Natural killer cell treated with Interleukin-12 subunit alpha and Interleukin-12 subunit beta and Interleukin-15 and Interleukin-18, amount 100 ng/mL, for 72 hours (primary cell): ENCODE data around the gene CYTH2. TPM values are rescaled to one million over a fixed set of nuclear protein-coding genes. Genes with fewer than 3 reads are reported as not detected.
A peak's percentile ranks its signal among the peaks of the same experiment; 100 is the strongest.

Source experiments
- ATAC-seq, 2 donors: fragments of 150-1000 bp; cut with Tn5 transposase in 1 of 2; sonication (Bioruptor Pico), chemical (Tn5 transposase) in 1 of 2; 2 replicates each; pipeline ENCODE4 v1.10.0; 2021
- DNase-seq: peaks from one replicate; pipeline ENCODE4 v3.0.0; 2022; ENCODE audit warnings: low spot score
- H3K27ac Mint-ChIP-seq, 2 donors: 1 replicate in 1 of 2; 2 replicates in 1 of 2; pipeline ENCODE4 v1.8.0; 2022; ENCODE audit warnings: mixed read lengths in 2 of 2, mild to moderate bottlenecking in 1 of 2, moderate library complexity in 1 of 2
- H3K27me3 Mint-ChIP-seq, 2 donors: 1 replicate in 1 of 2; 2 replicates in 1 of 2; pipeline ENCODE4 v1.8.0; 2022; ENCODE audit warnings: mixed read lengths in 2 of 2
- H3K36me3 Mint-ChIP-seq: one replicate; pipeline ENCODE4 v1.8.0; 2022; ENCODE audit warnings: mixed read lengths
- H3K4me1 Mint-ChIP-seq, 2 donors: 1 replicate in 1 of 2; 2 replicates in 1 of 2; pipeline ENCODE4 v1.8.0; 2022; ENCODE audit warnings: low read depth in 2 of 2, mixed read lengths in 2 of 2, mild to moderate bottlenecking in 1 of 2
- H3K4me3 Mint-ChIP-seq: one replicate; pipeline ENCODE4 v1.8.0; 2022; ENCODE audit warnings: mixed read lengths
- H3K9me3 Mint-ChIP-seq: 2 replicates; pipeline ENCODE4 v1.8.0; 2022; ENCODE audit warnings: mixed read lengths
- total RNA-seq, 2 donors: library from RNA; stranded (reverse); gene quantifications; one replicate each; pipeline ENCODE4 v1.2.3, GENCODE V29; 2022

Gene CYTH2
- total RNA-seq, 2 donors from 2014 or later: 66.4 to 66.9 TPM

- no peak overlapping the region for H3K27ac Mint-ChIP-seq
- no peak overlapping the region for H3K4me3 Mint-ChIP-seq
- H3K27me3 Mint-ChIP-seq: peaks cover 7 to 16% of the 10 kb centered on the region in 2 donors
- ATAC-seq: no peak
- no peaks in the 10 kb centered on the region for H3K36me3 Mint-ChIP-seq
- no peak for DNase-seq
- H3K4me1 Mint-ChIP-seq: peaks cover 11 to 27% of the 10 kb centered on the region in 2 donors
- H3K9me3 Mint-ChIP-seq: no peaks in the 10 kb centered on the region
Observed at GRCh38 chr19:48498595-48499311, 29.6 kb downstream of the CYTH2 start.

GRCh38 chr19:48499316-48500090 lies 30.3 kb downstream of the CYTH2 start:
- H3K4me1 Mint-ChIP-seq: peaks cover 11 to 23% of the 10 kb centered on the region in 2 donors
- no peak overlapping the region for H3K27ac Mint-ChIP-seq
- H3K36me3 Mint-ChIP-seq: no peaks in the 10 kb centered on the region
- no peak for ATAC-seq
- no peak overlapping the region for H3K4me3 Mint-ChIP-seq
- no peaks in the 10 kb centered on the region for H3K9me3 Mint-ChIP-seq
- no peak for DNase-seq
- peaks cover 7 to 17% of the 10 kb centered on the region in 2 donors for H3K27me3 Mint-ChIP-seq

GRCh38 chr19:48500830-48501493 lies 31.8 kb downstream of the CYTH2 start:
- Mint-ChIP-seq H3K36me3 (no peaks in the 10 kb centered on the region), H3K9me3 (no peaks in the 10 kb centered on the region), H3K4me3 (peak overlapping the region; percentile 54), H3K27me3 (peaks cover 7 to 8% of the 10 kb centered on the region in 2 donors), H3K4me1 (peaks cover 6 to 17% of the 10 kb centered on the region in 2 donors), H3K27ac (peak overlapping the region in 1 of 2 donors; percentile 49)
- ATAC-seq (peak in 1 of 2 donors; percentile 1), DNase-seq (no peak)

- DNase-seq (no peak), ATAC-seq (peak; percentile 70 to 72)
- Mint-ChIP-seq H3K9me3 (no peaks in the 10 kb centered on the region), H3K4me3 (peak overlapping the region; percentile 54), H3K27ac (peak overlapping the region in 1 of 2 donors; percentile 49), H3K4me1 (peaks cover 6 to 17% of the 10 kb centered on the region in 2 donors), H3K27me3 (peaks cover 7 to 8% of the 10 kb centered on the region in 2 donors), H3K36me3 (no peaks in the 10 kb centered on the region)
Observed at GRCh38 chr19:48501494-48502349, 32.6 kb downstream of the CYTH2 start.

- Mint-ChIP-seq H3K27me3 (peaks cover 7 to 8% of the 10 kb centered on the region in 2 donors), H3K27ac (no peak overlapping the region), H3K4me1 (peaks cover 6 to 13% of the 10 kb centered on the region in 2 donors), H3K9me3 (no peaks in the 10 kb centered on the region), H3K4me3 (no peak overlapping the region), H3K36me3 (no peaks in the 10 kb centered on the region)
- ATAC-seq (no peak), DNase-seq (peak; percentile 60)
Observed at GRCh38 chr19:48502350-48503018, 33.3 kb downstream of the CYTH2 start.

- H3K4me3 Mint-ChIP-seq: no peak overlapping the region
- peaks cover 6 to 15% of the 10 kb centered on the region in 2 donors for H3K4me1 Mint-ChIP-seq
- H3K36me3 Mint-ChIP-seq: no peaks in the 10 kb centered on the region
- H3K9me3 Mint-ChIP-seq: no peaks in the 10 kb centered on the region
- no peak overlapping the region for H3K27ac Mint-ChIP-seq
- H3K27me3 Mint-ChIP-seq: peaks cover 0 to 2% of the 10 kb centered on the region in 2 donors
- peak; percentile 47 for DNase-seq
- ATAC-seq: no peak
Observed at GRCh38 chr19:48506138-48506733, 37.1 kb downstream of the CYTH2 start.

- no peaks in the 10 kb centered on the region for H3K36me3 Mint-ChIP-seq
- H3K9me3 Mint-ChIP-seq: no peaks in the 10 kb centered on the region
- DNase-seq: peak; percentile 57
- H3K4me1 Mint-ChIP-seq: peaks cover 0 to 9% of the 10 kb centered on the region in 2 donors
- ATAC-seq: no peak
- H3K27ac Mint-ChIP-seq: no peak overlapping the region
- H3K4me3 Mint-ChIP-seq: no peak overlapping the region
- H3K27me3 Mint-ChIP-seq: peaks cover 0 to 2% of the 10 kb centered on the region in 2 donors
Observed at GRCh38 chr19:48507911-48508439, 38.8 kb downstream of the CYTH2 start.

- DNase-seq (peak; percentile 60), ATAC-seq (no peak)
- no peak overlapping the region for H3K4me3 Mint-ChIP-seq
- H3K27me3 Mint-ChIP-seq: peaks cover 0 to 2% of the 10 kb centered on the region in 2 donors
- no peaks in the 10 kb centered on the region for H3K36me3 Mint-ChIP-seq
- H3K4me1 Mint-ChIP-seq: peaks cover 0 to 11% of the 10 kb centered on the region in 2 donors
- no peak overlapping the region for H3K27ac Mint-ChIP-seq
- no peaks in the 10 kb centered on the region for H3K9me3 Mint-ChIP-seq
Observed at GRCh38 chr19:48508729-48509411, 39.7 kb downstream of the CYTH2 start.

- DNase-seq (no peak), ATAC-seq (no peak)
- no peak overlapping the region for H3K4me3 Mint-ChIP-seq
- H3K4me1 Mint-ChIP-seq: peaks cover 0 to 14% of the 10 kb centered on the region in 2 donors
- no peak overlapping the region for H3K27ac Mint-ChIP-seq
- no peaks in the 10 kb centered on the region for H3K27me3 Mint-ChIP-seq
- H3K9me3 Mint-ChIP-seq: no peaks in the 10 kb centered on the region
- H3K36me3 Mint-ChIP-seq: no peaks in the 10 kb centered on the region
Observed at GRCh38 chr19:48509467-48510194, 40.5 kb downstream of the CYTH2 start.

GRCh38 chr19:48510421-48511268 lies 41.5 kb downstream of the CYTH2 start:
- DNase-seq (no peak), ATAC-seq (peak; percentile 69 to 86)
- H3K27me3 Mint-ChIP-seq: no peaks in the 10 kb centered on the region
- peak overlapping the region in 1 of 2 donors; percentile 31 for H3K27ac Mint-ChIP-seq
- H3K4me3 Mint-ChIP-seq: peak overlapping the region; percentile 74
- H3K4me1 Mint-ChIP-seq: peaks cover 0 to 14% of the 10 kb centered on the region in 2 donors
- H3K36me3 Mint-ChIP-seq: no peaks in the 10 kb centered on the region
- no peaks in the 10 kb centered on the region for H3K9me3 Mint-ChIP-seq

- peaks cover 0 to 14% of the 10 kb centered on the region in 2 donors for H3K4me1 Mint-ChIP-seq
- ATAC-seq (no peak), DNase-seq (no peak)
- H3K4me3 Mint-ChIP-seq: peak overlapping the region; percentile 74
- no peaks in the 10 kb centered on the region for H3K36me3 Mint-ChIP-seq
- H3K9me3 Mint-ChIP-seq: no peaks in the 10 kb centered on the region
- H3K27me3 Mint-ChIP-seq: no peaks in the 10 kb centered on the region
- H3K27ac Mint-ChIP-seq: no peak overlapping the region
Observed at GRCh38 chr19:48511321-48511731, 42.2 kb downstream of the CYTH2 start.
